ENCODE measurements around the gene NAA10.

Gene NAA10

GRCh38 chrX:153882557-153882956, 52.3 kb downstream of the NAA10 start:
- no peak for DNase-seq

- peak; percentile 75 for DNase-seq
Observed at GRCh38 chrX:153882086-153882498, 52.7 kb downstream of the NAA10 start.

DNA sequence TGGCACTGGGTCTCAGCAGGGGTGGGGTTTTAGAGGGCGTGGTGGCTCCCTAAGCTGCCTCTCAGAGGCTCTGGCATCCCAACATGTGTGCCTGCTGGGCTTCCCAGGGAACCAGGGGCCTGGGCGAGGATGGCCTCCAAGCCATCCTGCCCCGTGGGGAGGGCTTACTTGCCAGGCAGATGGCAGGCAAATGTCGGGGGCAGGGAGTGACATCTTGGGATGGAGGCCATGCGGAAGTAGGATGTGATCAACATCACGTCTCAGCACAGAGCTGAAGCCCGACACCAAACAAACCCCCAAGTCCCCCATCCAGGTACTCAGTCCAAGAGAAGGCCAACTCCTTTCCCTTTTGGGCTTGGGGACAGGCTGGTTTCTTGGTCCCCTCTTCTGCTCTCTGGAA, 53.6 kb downstream of the NAA10 start:
- no peak for DNase-seq

GRCh38 chrX:153880440-153880815, 54.4 kb downstream of the NAA10 start:
- DNase-seq: no peak

DNA sequence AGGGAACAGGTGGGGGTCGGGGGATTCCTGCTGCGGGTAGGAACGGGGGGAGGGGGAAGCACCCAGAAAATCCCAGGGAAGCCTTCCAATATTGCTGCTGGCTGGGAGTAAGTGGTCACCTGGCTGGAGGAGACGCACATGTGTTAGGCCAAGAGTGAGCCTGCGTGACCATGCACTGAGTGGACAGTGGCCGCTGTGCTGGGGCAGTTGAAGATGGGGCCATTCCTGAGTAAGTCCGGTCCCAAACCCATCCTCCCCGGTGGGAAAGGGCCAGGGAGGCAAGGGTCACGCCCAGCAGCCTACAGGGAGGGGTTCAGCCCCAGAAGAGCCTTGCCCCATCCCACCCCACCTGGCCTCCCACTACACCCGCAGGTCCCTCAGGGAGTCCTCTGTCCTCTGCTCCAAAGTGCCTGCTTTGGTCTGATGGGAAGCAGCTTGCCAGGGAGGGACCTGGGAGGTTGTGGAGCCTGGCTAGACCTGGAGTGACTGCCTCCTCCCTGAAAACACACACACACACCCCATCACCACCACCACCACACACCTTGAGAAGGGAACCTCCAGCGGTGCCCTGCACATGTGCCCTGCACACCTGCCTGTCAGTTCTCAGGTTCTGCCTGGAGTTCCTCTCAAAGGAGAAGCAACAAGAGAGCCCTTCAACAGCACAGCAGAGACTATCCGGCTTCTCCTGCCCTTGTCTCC, 54.9 kb downstream of the NAA10 start:
- no peak for DNase-seq
